Dedifferentiated amniotic fluid mesenchymal stem cell (primary cell): ENCODE data around the gene BCAP31.
"Not testable (repeated sequence)": the region's sequence is repeated elsewhere in the genome, so short reads cannot be mapped to it uniquely, and the experiment has no call there.

Experiments used
- DNase-seq: peaks from one replicate; pipeline ENCODE4 v3.0.0-alpha.2; 2016; ENCODE audit errors: extremely low spot score

BCAP31 gene

DNA sequence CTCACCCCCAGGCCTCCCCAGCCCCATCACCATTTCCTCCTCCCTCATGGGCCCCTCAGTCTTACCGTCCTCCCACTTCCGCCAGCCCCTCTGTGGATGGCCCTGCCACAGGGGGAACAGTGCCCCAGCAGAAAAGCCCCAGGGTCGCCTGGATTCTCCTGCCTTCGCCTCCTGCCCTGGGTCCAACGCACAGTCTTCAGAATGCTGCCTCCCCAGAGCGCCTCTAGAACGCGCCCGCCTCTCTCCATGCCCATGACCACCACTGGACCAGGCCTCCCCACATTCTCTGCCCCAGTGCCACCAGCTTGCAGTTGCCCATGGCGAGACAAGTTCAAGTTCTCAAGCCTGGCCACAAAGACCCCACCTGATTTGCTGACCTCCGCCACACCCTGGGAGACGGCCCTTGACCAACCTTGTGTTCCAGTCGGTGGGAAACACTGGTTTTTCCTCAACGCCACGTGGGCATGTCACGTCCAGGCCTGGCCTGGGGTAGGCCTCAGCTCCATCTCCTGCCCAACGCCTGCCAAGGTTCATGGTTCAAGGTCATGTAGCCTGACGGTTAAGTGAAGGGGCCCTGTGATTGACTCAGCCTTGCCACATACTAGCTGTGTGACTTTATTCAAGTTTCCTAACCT, 39.2 kb upstream of the BCAP31 start:
- no peak for DNase-seq

DNA sequence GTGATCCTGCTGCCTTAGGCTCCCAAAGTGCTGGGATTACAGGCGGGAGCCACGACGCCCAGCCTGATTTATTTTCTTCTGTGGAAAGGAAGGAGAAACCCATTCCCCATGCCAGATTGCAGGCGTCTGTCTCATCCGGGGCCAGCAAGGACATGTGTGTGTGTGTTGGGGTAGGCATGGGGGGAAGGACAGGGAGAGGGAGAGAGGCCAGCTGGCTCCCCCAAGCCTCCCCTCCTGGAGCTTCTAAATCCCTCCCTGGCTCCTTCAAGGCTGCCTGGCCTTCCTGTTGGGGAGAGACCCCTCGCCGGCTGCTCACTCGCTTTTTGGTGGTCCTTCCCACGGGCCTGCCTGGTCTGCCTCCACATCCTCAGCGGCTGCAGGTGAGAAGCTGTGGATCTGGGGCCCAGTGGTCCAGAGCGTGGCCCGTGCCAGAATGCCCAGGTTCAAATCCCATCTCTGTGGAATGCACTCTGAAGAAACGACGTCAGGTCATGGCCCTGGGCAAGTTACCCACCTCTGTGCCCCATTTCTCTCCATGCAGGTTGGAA, 38.5 kb upstream of the BCAP31 start:
- DNase-seq, result no peak

DNA sequence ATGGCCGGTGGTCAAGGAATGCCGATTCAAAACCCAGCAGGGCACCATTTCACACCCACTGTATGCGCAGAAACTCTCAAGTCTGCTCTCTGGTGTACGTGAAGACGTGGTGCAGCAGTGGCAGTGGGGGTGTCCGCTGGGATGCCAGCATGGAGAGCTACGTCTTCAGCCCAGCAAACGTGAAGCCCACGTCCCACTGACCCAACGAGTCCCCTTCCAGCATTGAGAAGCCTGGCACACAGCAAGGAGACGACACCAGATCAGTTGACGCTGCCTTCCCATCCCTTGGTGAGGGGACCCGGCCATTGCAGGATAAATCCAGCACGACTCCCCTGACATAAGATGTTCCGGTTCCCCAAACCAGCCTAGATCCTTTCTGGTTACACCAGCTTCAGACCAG, 37.7 kb upstream of the BCAP31 start:
- no peak for DNase-seq

DNA sequence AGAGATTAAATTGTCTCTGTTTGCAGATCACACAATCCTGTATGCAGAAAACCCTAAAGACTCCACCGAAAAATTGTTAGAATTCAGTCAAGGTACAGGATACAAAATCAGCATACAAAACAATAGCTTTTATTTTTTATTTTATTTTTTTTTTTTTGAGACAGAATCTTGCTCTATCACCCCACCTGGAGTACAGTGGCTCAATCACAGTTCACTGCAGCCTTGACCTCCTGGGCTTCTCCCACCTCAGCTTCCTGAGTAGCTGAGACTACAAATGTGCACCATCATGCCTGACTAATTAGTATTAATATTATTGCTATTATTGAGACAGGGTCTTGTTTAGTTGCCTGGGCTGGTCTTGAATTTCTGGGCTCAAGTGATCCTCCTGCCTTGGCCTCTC, 30.9 kb upstream of the BCAP31 start:
- no peak for DNase-seq

DNA sequence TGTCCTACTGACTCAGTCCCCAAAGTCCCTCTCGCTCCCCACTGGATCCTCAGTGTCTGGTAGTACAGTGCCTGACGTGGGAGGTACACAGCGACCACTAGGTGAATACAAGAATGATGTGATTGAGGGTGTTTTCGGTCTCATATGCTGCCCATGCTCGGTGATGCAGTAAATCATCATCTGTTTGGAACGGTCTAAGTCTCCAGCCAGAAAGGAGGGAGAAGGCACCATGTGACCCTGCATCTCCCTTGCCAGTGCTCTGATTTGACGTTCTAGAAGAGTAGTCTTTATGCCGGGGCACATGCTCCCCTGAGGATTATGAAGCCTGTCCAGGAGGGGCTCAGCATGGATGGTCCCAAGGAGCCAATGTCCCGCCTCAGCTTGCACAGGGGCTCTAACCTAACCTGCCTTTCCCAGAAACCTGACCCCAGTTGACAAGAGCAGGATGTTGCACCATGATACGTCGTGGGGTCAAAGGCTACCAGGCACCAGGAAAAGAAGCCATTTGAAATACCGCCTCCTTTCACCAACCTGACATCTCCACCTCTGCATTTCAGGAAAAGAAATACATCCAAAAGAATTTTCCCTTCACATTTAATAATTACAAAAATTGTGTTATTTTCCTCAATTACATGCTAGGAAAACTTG, 26.1 kb upstream of the BCAP31 start:
- no peak for DNase-seq

DNA sequence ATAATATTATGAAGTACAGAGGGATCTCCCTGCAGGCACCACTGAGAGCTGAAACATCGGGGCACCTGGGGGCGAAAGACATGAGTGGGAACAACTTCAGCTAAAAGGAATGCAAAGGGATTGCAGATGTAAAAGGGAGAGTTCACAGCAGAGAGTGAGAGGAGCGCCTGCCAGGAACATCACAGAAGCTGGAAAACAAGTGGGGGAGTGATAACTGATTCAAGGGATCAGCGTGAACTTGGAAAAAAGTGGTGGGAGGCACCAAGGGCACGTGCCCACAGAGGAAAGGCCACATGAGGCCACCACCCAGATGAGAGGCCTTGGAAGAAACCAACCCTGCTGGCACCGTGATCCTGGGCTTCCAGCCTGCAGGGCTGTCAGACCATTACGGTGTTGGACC, 24.8 kb upstream of the BCAP31 start:
- DNase-seq, result not testable (repeated sequence)

DNA sequence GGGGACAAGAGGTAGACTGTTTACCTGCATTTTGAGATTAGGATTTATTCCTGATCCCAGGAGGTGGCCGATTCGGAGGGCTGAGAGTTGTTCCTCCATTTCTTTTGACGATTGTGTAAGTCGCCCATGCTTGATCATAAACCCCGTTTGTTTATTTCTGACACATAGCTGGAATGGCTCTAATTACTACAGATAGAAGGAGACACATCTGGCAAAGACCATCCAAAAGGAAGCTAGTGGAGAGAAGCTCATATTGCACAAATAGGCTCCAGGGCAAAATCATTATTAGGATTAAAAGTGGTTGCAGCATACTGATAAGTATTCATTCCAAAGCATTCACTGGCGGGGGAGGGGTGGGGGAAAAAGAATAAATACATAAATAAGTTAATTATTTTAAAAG, 22.8 kb upstream of the BCAP31 start:
- DNase-seq, result not testable (repeated sequence)

DNA sequence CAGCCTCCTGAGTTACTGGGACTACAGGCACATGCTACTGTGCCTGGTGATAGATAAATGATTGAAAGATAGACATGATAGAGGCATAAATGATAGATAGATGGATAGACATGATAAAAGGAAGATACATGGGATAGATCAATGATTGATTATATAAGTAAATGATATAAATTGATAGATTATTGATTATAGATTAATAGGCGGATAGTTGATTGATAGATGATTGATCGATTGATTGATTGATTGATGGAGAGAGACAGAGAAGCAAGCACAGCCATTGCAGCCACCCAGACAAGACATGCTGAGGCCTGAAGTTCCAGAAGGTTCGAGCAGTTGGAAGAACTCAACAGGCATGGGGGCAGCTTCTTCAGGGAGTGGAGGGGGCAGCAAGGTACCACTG, 22.2 kb upstream of the BCAP31 start:
- DNase-seq, result no peak

DNA sequence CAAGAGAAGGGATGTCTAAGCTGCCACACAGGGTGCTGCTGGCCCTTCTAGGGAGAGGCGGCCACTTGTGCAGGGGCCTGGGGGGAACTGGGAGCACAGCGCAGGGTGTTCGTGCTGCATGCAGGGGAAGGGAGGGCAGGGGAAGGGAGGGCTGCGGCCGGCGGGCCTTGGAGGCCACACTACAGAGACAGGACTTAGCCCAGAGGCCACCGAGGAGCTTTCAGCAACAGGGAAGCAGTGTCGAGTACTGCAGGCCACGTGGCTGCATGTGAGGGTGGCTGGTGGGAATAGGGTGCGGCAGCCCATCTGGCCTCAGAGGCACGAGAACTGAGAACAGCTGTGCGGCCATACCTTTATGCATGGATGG, 20.9 kb upstream of the BCAP31 start:
- not testable (repeated sequence) for DNase-seq

DNA sequence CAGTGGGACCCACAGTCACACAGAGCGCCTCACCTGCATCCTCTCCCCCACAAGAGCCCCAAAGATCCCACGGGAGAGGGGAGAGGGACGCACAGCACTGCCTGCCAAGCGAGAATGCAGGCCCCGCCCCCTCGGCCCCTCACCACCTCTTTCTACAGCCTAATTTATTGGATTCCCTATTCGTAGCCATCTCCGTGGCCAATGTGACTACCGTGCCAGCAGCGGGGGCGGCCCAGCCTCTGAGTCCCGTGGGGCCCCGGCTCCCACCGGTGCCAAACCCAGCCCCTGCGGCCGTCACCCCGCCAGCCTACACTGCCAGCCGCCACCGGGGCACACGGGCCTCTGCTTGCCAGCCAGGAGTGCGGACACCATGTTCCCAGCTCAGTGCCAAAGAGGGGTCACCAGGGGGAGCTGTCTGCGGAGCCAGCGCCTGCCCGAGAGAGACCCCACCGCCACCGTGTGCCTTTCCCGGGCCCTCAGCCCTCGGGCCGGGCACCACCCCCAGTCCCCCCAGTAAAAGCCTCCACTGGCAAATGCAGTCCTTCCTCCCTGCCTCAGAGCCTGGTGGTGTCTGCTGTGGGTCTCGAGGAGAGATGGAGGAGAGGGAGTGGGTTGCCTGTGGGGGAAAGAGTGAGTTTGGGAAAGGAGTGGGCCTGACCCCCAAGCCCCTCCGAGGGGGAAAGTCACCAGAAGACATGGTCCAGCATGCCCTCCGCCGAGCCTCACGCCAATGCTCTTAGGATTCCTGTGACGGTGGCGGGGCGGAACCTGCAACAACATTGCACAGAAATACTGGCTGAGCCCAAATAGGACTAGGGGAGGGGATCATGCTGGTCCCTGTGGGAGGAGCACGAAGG, 20.3 kb upstream of the BCAP31 start:
- DNase-seq, result no peak

DNA sequence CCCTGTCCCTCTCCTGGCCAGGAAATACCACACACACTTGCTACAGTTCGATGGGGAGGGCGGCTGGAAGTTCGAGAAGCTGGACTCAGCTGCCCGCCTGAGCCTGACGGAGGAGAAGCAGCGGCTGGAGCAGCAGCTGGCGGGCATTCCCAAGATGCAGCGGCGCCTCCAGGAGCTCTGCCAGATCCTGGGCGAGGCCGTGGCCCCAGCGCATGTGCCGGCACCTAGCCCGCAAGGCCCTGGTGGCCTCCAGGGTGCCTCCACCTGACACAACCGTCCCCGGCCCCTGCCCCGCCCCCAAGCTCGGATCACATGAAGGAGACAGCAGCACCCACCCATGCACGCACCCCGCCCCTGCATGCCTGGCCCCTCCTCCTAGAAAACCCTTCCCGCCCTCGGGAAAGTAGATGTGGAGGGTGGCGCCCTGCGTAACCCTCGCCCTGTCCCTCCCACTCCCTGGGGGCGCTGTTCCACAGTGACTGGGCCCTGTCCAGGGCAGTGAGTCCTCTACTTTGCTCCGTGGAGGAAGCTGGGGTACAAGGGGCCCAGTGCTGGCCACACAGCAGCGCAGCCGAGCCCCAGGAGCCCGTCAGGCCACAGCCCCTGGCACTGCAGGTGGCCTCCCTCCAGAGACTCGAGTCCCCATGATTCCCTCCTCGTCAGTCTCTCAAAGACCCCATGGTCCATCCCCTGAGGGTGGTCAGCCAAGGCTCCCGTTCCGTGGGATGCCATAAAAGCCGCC, 19.5 kb upstream of the BCAP31 start:
- DNase-seq, result not testable (repeated sequence)

DNA sequence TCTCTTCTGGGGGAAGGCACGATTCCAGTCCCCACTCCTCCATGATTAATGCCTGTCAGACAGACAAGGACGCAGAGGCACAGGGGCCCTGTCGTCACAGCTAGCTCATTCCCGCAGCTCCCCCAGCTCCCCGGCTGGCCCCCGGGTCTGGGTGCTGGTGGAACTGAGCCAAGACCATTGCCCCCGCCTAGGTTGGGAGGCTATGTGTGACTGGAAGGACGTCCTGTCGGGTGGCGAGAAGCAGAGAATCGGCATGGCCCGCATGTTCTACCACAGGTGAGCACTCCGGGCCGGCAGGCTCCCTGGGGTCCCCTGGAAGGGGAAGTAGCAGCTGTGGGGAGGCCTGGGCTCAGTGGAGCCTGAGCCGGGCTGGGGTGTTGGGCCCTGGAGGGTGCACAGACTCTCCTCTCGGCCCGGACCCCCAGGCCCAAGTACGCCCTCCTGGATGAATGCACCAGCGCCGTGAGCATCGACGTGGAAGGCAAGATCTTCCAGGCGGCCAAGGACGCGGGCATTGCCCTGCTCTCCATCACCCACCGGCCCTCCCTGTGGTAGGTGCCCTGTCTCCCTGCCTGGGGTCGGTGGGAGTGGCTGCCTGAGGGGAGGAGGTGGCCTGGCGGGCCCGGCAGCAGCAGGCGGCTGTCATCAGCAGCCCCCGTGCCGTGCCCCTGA, 18.7 kb upstream of the BCAP31 start:
- not testable (repeated sequence) for DNase-seq

DNA sequence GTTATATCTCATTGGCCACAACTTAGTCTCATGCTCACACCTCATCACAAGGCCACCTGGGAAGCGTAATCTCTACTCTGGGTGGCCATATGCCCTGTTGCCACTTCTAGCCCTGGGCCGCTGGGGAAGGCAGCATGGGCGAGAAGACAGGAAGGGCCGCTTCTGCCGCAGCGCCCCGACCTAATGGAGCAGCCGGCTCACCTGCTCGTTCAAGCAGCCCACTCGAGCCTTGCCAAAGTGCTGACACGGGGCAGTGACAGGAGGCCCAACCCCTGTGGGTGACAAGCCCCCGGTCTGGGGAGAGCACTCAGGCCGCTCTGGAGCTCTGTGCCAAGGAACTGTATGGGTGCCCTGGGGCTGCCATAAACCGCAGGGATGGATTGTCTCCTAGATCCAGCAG, 17.9 kb upstream of the BCAP31 start:
- DNase-seq, result not testable (repeated sequence)

DNA sequence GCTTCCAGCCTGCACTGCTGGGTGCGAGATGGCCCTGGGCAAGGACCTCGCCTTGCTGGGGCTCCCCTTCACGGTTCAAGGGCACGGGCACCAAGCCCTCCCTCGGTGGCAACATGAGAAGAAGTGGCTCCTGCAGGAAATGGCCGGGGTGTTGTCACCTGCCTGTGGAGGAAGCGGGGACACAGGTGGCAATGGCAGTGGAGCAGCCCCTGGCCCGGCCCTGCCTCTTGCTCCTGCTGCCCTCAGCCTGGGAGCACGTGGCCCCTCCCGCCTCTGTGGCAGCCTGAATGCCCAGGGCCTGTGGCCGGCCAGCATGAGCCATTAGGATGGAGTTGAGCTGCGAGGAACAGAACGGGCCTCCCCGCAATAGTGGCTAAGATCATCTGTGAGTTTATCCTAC, 17.3 kb upstream of the BCAP31 start:
- no peak for DNase-seq

DNA sequence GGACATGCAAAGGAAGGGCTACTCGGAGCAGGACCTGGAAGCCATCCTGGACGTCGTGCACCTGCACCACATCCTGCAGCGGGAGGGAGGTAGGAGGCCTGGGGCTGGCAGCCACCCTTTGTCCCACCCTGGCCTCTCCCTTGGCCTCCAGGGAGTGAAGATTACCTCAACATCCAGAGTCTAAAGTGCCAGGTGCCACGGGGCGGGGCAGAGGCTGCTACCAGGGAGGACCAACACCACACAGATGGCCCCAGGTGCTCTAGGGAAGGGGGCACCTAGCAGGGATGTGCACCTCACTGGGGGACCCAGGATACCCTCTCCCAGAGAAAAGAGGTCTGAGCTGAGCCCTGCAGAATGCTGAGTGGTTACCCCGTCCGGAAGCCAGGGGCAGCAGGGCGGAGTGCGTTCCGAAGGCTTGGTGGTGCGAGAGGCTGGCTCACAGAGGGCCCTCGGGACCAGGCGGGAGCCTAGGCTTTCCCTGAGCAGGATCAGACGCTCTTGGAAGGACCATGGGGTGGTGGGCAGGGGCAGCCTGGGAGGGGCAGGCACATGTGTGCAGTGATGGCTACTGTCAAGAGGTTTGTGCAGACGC, 16.5 kb upstream of the BCAP31 start:
- DNase-seq, result no peak

DNA sequence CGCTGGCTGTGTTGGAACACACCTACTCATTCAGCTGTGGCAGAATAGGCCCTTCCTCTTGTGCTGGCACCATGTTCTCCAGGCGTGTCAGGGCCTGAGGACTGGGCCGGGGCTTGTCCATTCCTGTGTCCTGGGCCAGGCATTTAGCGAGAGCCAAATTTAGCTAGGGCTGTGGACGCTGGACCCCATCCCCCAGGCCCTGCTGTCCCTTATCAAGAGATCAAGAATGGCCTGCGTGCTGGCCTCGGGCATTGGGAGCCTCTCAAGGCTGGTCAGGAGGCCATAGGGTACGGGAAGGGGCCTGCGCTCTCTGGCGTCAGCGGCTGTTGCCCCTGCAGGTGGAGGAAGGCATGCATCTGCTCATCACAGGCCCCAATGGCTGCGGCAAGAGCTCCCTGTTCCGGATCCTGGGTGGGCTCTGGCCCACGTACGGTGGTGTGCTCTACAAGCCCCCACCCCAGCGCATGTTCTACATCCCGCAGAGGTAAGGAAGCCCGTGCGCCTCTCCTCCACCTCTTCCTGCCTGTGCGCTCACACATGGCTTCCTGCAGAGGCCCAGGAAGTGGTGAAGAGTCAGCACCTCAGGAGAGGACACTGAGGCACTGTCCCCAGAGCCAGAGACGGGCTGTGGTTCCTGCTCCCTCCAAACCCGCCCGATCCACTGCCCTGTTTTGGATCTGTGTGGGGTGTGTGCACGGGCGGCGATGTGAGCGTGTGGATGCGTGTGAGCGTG, 15.7 kb upstream of the BCAP31 start:
- no peak for DNase-seq

DNA sequence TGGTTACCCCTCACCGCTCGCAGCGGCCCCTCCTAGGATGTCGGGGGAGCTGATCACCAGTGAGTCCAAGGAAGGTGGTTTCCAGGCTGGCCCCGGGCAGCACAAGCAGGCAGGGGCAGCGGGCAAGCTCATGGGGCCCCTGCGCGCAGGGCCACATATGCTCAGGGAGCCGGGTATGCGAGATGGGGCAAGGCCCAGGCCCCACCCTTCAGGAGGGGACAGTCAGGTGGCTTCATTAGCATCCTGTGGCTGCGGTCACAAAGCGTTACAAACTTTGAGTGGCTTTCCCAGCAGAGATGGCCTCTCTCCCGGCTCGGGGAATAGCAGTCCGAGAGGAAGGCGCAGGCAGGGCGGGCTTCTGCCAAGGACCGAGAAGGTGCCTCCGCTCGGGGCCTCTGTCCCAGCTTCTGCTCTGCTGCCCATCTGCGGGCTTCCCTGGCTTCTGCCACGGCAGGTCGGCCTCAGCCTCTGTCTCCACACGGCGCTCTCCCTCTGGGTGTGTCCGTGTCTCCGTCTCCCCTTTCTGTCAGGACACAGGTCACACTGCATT, 13.9 kb upstream of the BCAP31 start:
- DNase-seq, result no peak

DNA sequence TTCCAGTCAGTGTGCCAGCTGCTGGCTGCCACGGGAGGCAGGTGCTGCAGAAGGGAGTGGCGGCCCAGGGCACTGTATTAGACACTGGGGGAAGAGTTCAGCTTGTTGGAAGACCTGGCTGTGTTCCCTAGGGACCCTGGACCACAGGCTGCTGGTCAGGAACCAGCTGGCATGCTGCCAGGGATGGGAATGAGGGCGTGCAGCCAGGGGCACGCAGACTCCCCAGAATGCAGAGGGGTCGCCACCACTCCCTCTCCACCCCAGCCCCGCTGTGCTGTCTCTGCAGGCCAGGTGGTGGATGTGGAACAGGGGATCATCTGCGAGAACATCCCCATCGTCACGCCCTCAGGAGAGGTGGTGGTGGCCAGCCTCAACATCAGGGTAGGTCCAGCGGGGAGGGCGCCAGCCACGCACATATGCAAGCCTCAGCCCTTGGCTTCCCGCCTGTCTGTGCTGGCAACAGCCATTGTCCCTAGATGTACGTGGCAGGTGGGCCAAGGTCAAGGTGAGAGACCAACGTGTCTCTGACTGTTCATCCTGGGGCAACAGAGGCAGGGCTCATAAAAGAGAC, 12.8 kb upstream of the BCAP31 start:
- DNase-seq, result no peak

DNA sequence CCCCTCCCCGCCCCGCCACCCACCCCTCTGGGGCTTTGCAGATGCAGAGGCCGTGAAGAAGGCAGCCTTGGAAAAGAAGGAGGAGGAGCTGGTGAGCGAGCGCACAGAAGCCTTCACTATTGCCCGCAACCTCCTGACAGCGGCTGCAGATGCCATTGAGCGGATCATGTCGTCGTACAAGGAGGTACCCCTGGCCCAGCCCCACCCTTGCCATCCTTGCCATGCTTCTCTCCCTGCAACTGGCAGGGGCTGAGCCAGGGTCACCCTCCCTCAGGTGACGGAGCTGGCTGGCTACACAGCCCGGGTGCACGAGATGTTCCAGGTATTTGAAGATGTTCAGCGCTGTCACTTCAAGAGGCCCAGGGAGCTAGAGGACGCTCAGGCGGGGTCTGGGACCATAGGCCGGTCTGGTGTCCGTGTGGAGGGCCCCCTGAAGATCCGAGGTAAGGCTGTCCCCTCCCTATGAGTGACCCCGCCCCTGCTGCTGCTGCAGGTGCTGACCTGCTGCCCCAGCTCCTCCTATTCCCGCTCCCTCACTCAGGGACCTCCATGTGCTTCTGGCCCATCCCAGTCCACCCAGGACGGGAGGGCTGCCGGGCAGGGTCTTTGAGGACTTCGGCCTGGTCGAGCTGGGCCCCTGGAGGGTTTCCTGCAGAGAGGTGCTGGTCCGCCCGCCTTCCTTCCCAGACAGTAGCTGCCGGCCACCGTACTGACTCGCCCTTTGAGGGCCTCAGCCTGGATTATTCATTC, 12.1 kb upstream of the BCAP31 start:
- DNase-seq, result no peak
